Activated CD4-positive, alpha-beta T cell treated with anti-CD3 and anti-CD28 coated beads for 24 hours (primary cell): Measurements from ENCODE around the gene NPY4R2.
"Not testable (repeated sequence)": the region's sequence is repeated elsewhere in the genome, so short reads cannot be mapped to it uniquely, and the experiment has no call there.

Experiments
- DNase-seq, 2 donors: peaks; one replicate each; pipeline ENCODE4 v3.0.0-alpha.2; 2020; ENCODE audit warnings: low read depth in 2 of 2

NPY4R2 gene, protein sequence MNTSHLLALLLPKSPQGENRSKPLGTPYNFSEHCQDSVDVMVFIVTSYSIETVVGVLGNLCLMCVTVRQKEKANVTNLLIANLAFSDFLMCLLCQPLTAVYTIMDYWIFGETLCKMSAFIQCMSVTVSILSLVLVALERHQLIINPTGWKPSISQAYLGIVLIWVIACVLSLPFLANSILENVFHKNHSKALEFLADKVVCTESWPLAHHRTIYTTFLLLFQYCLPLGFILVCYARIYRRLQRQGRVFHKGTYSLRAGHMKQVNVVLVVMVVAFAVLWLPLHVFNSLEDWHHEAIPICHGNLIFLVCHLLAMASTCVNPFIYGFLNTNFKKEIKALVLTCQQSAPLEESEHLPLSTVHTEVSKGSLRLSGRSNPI

DNA sequence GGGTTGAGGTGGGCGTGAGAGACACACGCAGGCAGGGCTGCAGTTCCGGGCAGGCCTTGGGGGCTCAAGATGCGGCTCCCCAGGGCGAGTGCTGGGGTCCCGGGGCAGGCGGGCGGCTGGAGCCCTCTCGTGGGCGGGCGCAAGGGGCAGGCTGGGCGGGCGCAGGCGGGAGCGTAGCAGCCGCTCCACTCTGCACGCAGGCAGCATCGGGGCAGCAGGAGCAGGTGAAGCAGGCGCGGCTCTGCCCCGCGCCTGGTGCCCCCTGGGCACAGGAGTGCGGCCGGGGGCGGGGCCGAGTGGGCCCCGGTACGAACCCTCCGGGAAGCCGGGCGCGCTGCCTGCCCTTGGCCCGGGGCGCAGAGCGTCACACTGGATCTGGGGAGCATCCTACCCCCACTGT, at the start of gene NPY4R2:
Gene NPY4R2, plus strand, starts transcription at position 188 of the 400 bp plus-strand sequence. CDS start 3,326 bp downstream, outside the sequence.
- not testable (repeated sequence) for DNase-seq

DNA sequence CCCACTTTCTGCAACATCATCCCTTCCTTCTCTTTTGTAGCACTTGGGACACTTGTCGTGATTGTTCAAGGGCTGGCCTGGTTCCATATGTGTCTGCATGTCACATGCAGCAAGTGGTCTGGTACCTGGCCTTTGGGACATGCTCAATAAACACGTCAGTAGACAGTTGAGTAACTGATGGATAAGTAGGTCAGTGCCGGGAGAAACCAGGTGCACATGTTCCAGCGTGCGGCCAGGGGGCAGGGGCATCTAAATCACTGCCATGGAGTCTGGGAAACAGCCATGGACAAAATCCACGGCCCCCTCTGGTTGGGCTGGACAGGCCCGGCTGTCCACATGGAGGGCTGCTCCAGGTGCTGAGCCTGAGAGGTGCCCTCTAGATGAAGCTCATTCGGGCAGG, 47.6 kb upstream of the NPY4R2 start:
- DNase-seq: not testable (repeated sequence)

DNA sequence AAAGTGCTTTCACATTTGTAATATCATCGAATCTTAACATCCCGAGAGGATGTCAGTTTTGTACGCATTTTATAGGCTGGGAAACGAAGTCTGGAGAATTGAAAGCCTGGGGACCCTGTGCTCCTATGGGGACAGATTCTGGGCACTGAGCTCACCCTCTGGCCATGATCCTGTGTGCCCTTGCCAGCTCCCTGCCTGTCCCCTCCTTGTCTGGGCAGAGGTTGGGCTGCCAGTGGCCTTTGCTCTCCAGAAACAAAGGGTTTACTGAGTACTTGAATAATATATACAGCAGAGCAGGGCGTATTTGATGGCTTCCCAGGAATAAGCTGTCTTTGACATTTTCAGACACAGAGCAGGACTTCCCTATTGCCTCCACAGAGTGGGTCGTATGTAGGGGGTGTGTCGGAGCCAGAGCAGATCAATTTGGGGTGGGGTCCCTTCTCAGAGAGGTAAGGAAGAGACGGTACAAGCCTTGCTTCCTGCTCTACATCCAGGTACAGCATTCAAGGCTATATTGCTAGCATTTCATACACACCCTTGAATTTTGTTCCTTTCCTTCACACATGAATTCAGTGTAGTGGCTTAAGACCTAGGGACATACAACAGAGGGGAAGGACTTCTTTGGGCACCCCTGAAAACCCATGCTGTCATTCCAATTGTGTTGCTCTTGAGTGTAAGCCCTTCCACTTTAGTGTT, 46.8 kb upstream of the NPY4R2 start:
- not testable (repeated sequence) for DNase-seq

DNA sequence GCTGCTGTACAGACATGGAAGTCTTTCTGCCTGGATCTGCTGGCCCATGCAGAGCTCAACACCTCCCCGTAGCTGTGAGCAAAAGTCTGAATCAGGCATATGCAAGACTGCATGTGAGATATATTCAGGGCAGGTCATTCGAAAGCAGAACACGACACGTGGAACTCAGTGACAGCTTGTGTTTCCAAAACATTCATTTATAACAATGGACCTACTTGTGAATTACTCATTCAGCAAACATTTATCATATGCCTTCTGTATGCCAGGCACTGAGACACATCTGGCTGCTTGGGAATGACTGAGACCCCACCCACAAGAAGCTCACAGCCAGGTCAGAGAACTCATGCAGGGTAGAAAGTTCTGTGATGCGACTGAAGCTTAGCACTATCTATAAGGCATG, 46.2 kb upstream of the NPY4R2 start:
- DNase-seq: not testable (repeated sequence)

DNA sequence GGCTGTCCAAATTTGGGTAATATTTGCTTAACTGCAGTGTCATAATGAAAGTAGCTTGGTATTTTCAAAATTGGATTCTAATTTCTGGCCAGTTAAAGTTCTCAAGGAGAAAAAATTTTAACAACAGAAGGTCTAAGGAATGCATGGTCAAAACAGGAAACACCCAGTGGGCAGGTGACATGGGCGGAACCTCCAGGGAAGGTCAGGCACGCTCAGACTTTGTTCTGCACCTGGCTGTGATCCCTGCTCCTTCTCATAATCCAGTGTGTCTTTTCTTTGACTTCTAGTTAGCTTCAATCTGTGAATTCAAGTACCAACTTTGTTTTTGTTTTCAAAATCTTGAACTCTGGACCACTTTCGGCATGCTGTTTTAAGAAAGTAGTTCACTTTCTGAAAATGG, 34.2 kb upstream of the NPY4R2 start:
- DNase-seq: not testable (repeated sequence)

DNA sequence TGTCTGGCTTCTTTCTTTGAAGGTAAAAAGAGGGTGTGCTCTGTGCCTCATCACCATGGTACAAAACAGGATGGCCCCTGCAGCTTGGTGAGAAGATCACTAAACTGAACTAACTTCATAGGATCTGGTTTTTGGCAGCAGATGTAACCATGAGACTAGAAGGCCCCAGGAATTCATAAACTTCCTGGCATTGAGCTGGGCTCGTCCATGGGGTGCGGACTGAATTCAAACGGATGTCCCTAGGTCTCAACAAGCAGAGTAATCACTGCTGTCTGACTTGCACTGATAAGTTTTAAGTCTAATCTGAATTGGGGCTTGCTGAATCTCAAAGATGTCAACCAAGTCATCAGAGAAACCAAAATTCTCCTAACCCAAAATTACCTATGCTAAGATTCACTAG, 33.5 kb upstream of the NPY4R2 start:
- not testable (repeated sequence) for DNase-seq

DNA sequence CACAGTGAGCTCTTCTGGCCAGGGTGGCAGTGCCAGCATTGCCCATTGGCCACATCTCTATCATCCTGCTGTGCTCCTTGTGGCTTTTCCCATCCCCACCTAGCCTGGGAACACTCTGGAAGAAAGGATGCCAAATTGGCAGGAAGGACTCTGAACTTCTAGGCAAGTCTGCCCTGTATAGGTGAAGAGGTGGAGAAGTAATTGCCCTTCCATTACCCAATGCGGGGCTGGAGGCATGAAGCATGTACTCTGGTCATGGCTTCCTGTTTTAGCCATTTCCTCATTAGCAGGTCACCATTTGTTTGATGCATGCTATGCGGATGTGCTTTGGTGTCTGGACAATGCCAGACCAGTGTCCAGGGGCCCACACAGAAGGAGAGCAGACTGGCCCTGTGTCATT, 32.1 kb upstream of the NPY4R2 start:
- not testable (repeated sequence) for DNase-seq

DNA sequence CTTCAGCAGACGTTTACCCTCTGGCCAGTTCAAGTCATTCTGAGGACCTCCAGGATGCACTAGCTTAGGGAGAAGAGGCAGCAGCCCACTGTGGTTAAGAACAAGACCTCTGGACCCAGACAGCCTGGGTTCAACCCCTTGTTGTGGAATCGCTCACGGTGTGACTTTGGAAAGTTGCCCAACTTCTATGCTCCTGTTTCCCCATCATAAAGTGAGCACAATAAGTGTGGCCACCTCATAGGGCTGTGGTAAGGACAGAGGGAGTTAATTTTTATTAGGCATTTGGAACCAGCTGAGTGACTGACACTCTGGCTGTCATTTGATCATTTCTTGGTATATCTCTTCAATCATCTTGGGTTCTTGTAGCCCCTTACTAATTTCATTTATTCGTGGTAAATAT, 31.6 kb upstream of the NPY4R2 start:
- not testable (repeated sequence) for DNase-seq

DNA sequence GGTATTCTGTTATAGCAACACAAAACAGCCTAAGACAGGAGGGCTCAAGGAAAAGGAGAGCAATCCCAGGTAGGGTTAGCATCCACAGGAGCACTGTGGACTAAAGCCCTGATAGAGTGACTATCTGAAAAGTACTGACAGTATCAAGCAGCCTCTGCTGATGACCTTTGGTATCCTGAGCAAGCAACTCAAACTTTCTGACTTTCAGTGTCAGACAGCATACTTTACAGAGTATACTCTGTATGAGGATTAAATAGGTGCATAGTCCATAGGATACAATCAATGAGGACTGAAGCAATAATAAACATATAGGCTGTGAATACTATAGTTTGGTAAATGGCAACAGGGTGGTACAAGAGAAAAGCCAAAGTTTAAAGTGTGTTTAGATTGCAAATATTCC, 27.7 kb upstream of the NPY4R2 start:
- DNase-seq: not testable (repeated sequence)

DNA sequence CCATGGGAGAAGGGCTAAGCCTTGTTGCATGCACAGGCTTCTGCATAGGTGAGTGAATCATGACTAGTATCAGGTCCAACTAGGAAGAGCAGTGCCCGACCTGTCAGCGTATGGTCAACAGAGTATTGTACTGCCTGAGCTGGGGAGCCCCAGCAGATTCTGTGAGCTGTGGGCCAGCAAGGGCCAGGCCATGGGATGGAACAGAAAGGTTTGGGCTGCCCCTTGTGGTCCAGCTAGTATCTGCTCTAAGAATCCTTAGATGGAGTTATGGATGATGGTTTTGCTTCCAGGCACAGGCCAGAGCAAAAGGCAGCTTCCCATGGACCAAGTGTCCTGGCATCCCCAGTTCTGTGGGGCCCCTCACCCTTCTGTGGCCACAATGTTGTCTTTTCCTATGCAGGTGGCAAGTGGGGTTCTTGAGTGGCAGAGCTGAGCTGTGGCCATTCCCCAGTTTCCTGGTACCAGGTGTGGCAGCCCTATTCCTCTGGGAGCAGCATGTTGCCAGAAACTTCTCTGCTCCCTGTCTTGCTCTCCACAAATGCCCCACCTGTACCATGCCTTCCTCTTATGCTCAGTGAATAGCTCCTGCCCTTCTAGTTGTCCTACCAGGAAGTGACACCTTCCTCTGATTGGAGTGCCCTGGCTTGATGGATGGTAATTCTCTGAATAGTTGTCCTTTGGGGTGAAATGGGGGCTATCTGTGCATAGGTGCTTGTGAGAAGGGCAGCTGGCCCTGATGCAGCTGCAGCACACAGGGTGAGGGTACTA, 25.8 kb upstream of the NPY4R2 start:
- not testable (repeated sequence) for DNase-seq

DNA sequence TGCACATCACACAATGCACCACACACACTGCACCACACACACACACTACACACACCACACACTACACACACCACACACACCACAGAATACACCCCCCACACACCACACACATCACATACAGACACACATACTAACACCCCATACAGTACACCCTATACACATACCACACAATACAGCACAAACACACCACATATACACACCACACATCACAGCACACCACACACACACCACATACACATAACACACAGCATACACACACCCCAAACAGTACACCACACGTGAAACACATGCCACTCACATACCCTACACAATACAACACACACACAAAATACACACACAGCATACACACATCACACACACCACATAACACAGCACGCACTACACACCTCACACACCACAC, 23.9 kb upstream of the NPY4R2 start:
- not testable (repeated sequence) for DNase-seq

DNA sequence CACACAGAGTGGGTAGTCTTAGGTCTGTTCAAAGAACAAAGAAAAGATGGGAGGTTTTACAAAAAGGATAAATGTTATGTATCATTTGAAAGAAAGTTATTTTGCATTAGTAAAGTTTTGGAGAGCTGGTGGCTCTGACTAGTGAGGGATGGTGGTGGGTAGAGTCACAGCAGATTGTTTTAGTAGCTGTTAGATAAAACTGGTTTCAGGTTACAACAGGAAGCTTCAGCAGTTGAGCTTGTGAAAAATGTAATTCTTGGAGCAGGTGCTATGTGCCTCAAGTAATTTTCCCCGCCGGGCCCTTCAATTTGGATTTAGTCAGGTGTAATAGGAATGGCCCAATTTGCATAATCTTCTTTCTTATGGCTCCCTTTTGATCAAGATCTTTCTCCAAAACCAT, 20.6 kb upstream of the NPY4R2 start:
- not testable (repeated sequence) for DNase-seq

DNA sequence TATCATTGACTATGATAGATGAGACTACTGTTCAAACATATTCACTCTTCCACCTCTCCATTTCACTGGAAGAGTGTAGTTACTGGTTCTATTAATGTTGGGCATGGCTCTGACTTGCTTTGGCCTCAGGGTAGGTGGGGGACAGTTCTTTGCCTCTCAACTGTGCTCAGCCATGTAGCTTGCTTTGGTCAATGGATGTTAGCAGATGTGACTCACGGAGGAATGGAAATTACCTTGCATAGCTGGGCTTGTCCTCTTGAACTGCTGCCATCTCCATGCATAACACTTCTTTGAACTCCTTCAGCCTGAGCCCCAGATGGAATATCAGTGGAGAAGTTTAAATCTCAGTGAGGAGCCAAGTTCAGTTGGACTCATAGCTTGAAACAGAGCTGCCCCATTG, 9.1 kb upstream of the NPY4R2 start:
- not testable (repeated sequence) for DNase-seq

DNA sequence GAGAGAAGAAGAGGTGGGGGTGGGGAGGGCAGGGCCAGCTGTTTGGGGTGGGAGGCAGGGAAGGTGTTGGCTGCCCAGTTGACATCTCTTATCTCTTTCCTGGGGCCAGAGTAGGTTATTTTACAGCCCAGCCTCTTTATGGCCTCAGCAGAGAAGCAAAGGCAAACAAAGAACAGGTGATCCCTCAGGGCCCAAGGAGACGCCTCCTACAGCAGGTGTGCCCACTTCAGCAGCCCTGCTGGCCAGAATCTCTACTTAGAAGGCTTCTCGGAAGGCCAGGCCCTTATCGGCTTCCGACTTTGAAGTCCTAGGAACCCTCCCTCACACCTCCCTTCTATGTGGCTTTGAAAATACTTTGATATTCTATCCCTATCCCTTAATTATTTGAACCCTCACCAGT, 8.0 kb upstream of the NPY4R2 start:
- DNase-seq: not testable (repeated sequence)

DNA sequence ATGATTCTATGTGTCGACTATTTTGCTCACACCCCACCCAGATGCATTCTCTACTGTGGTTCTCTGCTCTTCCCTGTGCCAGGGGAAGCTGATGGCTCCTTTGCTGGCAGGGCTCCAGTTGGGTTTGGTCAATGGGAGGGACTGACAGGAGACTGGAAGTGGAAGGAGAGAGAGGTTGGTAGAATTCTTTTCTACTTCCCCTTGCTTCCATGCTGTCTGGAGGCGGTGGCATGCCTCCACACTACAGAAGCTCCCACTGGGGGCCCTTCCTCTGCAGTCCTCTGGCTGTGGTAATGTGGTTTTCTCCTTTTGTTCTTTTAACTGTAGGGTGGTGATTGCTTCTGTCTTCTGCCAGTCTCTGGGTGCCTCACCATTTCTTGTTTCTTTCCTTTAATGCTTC, 4.4 kb upstream of the NPY4R2 start:
- DNase-seq: not testable (repeated sequence)

DNA sequence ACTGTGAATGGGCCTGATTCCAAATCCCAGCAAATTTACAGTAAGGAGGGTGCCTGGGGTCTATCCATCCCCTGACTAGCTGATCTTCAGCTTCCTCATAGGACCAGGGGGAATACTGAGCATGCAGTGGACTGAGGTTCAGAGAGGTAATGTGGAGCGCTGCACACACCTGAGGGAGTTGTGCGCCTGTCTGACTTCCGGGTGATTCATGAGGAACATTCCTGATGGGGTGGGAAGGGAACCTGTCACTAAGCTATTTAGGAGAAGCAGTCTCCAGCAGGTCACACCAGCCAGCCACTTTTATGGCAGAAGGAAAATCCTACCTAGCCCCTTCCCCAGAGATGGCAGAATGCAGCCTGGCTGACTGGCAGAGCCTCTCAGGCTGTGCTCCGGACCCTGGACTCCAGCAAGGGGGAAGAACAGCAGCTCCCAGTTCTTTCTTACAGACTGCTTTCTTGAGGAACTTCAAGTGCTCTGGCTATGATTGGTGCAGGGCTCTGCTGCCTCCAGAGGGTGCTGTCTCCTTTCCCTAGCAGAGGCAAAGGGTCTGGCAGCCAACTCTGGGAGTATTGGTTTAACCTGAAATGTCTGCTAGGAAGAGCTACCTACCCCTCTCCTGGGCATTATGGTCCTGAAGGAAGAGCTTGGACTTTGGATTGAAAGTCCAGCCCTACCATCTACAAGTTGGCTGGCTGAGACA, 2.5 kb upstream of the NPY4R2 start:
- not testable (repeated sequence) for DNase-seq

DNA sequence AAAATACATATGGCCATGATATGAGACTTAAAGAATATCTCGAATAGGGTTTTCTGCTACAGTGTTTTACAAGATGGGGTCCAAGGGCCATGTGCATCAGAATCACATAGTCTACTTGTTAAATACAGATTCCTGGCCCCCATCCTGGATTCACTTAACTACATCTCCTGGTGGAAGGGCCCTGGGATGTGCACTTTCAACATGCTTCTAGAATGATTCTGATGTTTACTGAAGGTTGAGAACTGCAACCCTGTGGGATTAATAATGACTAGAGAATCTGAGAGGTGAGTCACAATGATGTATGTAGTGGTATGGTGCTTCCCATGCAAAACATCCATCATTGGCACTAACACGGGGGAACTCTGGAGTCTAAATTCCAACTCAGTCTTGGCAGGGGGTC, 2.1 kb downstream of the NPY4R2 start:
- not testable (repeated sequence) for DNase-seq

DNA sequence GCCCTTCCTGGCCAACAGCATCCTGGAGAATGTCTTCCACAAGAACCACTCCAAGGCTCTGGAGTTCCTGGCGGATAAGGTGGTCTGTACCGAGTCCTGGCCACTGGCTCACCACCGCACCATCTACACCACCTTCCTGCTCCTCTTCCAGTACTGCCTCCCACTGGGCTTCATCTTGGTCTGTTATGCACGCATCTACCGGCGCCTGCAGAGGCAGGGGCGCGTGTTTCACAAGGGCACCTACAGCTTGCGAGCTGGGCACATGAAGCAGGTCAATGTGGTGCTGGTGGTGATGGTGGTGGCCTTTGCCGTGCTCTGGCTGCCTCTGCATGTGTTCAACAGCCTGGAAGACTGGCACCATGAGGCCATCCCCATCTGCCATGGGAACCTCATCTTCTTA, 4.0 kb downstream of the NPY4R2 start:
- DNase-seq: not testable (repeated sequence)

DNA sequence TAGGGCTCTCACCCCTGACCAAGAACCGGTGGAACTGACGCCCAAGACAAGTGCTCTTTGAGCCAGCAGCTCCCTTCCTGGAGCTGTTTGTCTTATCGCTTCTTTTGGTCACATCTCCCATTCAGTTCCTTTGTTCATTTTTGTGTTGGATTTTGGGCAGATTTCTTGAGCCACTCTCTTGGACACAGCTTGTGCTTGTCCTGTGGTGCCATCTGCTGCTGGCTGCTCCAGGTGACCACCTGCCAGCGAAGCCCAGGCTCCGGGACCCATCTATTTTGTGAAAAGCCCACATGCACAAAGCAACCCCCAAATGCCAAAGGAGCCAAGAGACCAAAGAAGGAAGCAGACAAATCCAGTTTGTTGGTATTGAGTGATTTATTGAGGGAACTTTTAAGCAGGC, 6.2 kb downstream of the NPY4R2 start:
- not testable (repeated sequence) for DNase-seq

DNA sequence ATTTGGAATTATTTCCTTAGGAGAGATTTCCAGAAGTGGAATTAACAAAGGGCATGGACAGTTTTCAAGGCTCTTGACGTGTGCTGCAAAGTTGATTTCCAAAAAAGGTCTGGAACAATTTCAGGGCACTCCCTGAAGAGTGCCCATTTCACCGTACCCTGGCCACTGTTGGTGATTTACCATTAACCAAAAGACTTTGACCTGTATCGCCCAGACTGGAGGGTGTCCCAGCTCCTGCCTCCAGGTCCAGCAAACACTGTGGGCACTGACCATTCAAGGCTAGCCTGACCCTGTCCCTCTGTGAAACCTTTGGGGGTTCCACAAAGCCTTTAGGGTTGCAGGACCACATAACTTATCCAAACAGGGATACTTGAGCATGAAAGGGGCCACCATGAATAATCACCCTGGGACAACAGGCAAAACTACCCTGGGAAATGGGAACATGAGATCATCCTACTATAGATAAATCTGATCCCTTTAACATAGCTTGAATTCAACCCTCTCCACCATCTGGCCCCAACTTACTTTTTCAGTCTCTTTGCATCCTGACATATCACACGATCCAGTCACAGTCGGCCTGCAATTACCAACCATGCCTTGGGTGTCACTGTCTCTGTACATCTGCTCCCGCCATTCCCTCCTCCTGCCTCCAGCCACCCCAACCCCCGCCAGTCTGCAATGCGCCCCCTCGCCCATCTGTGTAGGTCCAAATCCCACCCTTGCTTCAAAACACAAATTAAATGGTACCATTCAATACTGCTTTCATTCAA, 8.9 kb downstream of the NPY4R2 start:
- not testable (repeated sequence) for DNase-seq

DNA sequence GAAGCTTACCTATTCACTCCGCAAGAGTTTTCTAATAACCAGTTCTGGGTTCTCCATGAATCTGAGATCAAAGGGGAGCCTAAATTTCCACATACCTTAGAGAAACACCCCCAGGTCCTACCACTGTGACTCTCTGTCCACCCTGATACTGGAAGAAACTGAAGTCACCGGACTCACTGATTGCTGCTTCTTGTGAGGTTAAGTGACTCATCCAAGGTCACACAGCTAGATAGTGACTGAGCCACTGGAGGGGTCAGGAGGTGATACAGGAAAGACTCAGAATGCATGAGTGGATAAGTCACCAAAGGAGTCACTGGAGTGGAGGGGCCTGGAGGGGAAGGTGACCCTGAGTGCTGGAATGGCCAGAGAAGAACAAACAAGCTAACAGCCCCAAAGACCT, 9.8 kb downstream of the NPY4R2 start:
- DNase-seq: not testable (repeated sequence)
